22Rv1 (cell line): ENCODE results near the gene SARDH.

Source experiments
- H3K27ac ChIP-seq: fragments of 450-650 bp; 2 replicates; pipeline ENCODE4 v1.5.1; 2017
- CTCF ChIP-seq: fragments of 450-650 bp; IDR thresholded peaks from 2 replicates; pipeline ENCODE4 v1.5.1; 2017; ENCODE audit warnings: mild to moderate bottlenecking
- ZFX ChIP-seq: fragments of 450-650 bp; IDR thresholded peaks from 2 replicates; pipeline ENCODE4 v1.6.1; 2017; ENCODE audit warnings: antibody characterized with exemption, borderline replicate concordance

SARDH gene

GRCh38 chr9:133718563-133719315 is 19.4 kb downstream of the SARDH start:
- no peak for TF ChIP-seq CTCF
- TF ChIP-seq ZFX, result no peak
- H3K27ac ChIP-seq, result no peak overlapping the region

GRCh38 chr9:133717113-133718031 is 20.8 kb downstream of the SARDH start:
- no peak for TF ChIP-seq CTCF
- no peak for TF ChIP-seq ZFX
- H3K27ac ChIP-seq, result no peak overlapping the region

GRCh38 chr9:133716564-133717112 is 21.5 kb downstream of the SARDH start:
- no peak for TF ChIP-seq ZFX
- no peak for TF ChIP-seq CTCF
- H3K27ac ChIP-seq, result no peak overlapping the region

- TF ChIP-seq ZFX, result no peak
- no peak for TF ChIP-seq CTCF
- no peak overlapping the region for H3K27ac ChIP-seq
These were observed 22.1 kb downstream of the SARDH start for GRCh38 chr9:133715866-133716563.

- TF ChIP-seq ZFX (no peak), CTCF (no peak)
- no peak overlapping the region for H3K27ac ChIP-seq
These were observed 22.8 kb downstream of the SARDH start for GRCh38 chr9:133715295-133715865.

- H3K27ac ChIP-seq, result no peak overlapping the region
- TF ChIP-seq CTCF, result no peak
- no peak for TF ChIP-seq ZFX
These were observed 23.4 kb downstream of the SARDH start for GRCh38 chr9:133714606-133715294.
